ENCODE measurements around the gene USP17L18. TPM values are rescaled to one million over a fixed set of nuclear protein-coding genes. Genes with fewer than 3 reads are reported as not detected.

USP17L18 gene
- total RNA-seq: not detected in 2 replicates

DNA sequence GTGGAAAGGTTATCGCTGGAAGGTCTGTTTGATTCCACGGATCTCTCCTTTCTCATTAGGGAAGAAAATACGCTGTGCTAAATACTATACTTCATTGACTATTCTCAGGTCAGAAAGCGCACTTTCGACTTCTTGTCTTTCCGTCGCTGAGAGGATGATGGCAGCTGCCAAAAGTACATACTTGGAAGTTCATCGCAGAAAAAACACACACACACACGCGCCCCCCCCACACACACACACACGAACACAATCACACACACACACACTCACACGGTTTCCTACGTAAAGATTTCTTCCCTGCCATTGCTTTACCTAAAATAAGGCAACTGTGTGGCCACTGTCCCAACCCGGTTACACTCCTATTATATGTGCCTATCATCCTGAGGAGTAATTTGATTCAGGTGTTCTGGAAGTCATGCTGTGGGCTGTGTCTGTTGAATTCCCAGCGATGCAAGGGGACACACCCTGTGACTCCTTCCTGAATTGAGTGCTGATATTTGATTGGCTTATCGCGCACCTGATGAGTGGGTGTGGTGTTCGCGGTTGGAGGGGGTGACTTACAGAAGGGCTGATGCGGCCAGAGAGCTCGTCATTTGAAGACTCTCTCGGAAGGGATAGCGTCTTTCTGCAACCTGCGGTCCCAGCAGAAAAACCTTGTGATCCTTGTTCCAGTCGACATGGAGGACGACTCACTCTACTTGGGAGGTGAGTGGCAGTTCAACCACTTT, at the start of gene USP17L18:
USP17L18 (plus strand) TSS at position 678 of the 728 bp plus-strand sequence; CDS start at position 678, 0 bp downstream.

GRCh38 chr4:9210357-9210756, 38.1 kb upstream of the USP17L18 start, which contains the start of gene USP17L10:
TSS of gene USP17L10 (plus strand) at chr4:9210657. CDS start at chr4:9210657, 0 bp downstream.

DNA sequence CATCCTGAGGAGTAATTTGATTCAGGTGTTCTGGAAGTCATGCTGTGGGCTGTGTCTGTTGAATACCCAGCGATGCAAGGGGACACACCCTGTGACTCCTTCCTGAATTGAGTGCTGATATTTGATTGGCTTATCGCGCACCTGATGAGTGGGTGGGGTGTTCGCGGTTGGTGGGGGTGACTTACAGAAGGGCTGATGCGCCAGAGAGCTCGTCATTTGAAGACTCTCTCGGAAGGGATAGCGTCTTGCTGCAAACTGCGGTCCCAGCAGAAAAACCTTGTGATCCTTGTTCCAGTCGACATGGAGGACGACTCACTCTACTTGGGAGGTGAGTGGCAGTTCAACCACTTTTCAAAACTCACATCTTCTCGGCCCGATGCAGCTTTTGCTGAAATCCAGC, 33.3 kb upstream of the USP17L18 start, which contains the start of gene USP17L11:
USP17L11 (plus strand) TSS at position 301 of the 400 bp plus-strand sequence; CDS start at position 301, 0 bp downstream.

GRCh38 chr4:9219852-9220251, 28.6 kb upstream of the USP17L18 start, which contains the start of gene USP17L12:
TSS of gene USP17L12 (plus strand) at chr4:9220152. CDS start at chr4:9220152, 0 bp downstream.

DNA sequence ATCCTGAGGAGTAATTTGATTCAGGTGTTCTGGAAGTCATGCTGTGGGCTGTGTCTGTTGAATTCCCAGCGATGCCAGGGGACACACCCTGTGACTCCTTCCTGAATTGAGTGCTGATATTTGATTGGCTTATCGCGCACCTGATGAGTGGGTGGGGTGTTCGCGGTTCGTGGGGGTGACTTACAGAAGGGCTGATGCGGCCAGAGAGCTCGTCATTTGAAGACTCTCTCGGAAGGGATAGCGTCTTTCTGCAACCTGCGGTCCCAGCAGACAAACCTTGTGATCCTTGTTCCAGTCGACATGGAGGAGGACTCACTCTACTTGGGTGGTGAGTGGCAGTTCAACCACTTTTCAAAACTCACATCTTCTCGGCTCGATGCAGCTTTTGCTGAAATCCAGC, 23.8 kb upstream of the USP17L18 start, which contains the start of gene USP17L13:
USP17L13 (plus strand) TSS at position 301 of the 400 bp plus-strand sequence; CDS start at position 301, 0 bp downstream.

GRCh38 chr4:9234085-9234484, 14.3 kb upstream of the USP17L18 start, which contains the start of gene USP17L15:
TSS of gene USP17L15 (plus strand) at chr4:9234385. CDS start at chr4:9234385, 0 bp downstream.

GRCh38 chr4:9243579-9243978, 4.9 kb upstream of the USP17L18 start, which contains the start of gene USP17L17:
TSS of gene USP17L17 (plus strand) at chr4:9243879. CDS start at chr4:9243879, 0 bp downstream.

GRCh38 chr4:9253078-9253477, 4.6 kb downstream of the USP17L18 start, which contains the start of gene USP17L19:
TSS of gene USP17L19 (plus strand) at chr4:9253378. CDS start at chr4:9253378, 0 bp downstream.

DNA sequence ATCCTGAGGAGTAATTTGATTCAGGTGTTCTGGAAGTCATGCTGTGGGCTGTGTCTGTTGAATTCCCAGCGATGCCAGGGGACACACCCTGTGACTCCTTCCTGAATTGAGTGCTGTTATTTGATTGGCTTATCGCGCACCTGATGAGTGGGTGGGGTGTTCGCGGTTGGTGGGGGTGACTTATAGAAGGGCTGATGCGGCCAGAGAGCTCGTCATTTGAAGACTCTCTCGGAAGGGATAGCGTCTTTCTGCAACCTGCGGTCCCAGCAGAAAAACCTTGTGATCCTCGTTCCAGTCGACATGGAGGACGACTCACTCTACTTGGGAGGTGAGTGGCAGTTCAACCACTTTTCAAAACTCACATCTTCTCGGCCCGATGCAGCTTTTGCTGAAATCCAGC, 9.4 kb downstream of the USP17L18 start, which contains the start of gene USP17L20:
USP17L20 (plus strand) TSS at position 301 of the 400 bp plus-strand sequence; CDS start at position 301, 0 bp downstream.

DNA sequence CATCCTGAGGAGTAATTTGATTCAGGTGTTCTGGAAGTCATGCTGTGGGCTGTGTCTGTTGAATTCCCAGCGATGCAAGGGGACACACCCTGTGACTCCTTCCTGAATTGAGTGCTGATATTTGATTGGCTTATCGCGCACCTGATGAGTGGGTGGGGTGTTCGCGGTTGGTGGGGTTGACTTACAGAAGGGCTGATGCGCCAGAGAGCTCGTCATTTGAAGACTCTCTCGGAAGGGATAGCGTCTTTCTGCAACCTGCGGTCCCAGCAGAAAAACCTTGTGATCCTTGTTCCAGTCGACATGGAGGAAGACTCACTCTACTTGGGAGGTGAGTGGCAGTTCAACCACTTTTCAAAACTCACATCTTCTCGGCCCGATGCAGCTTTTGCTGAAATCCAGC, 14.1 kb downstream of the USP17L18 start, which contains the start of gene USP17L21:
USP17L21 (plus strand) TSS at position 301 of the 400 bp plus-strand sequence; CDS start at position 301, 0 bp downstream.

GRCh38 chr4:9267319-9267718, 18.9 kb downstream of the USP17L18 start, which contains the start of gene USP17L22:
TSS of gene USP17L22 (plus strand) at chr4:9267619. CDS start at chr4:9267619, 0 bp downstream.

Other genes starting within 250 kb of the USP17L18 start
- gene FAM90A26, start 78.2 kb upstream of the USP17L18 start, total RNA-seq: not detected in 2 replicates
- not detected in 2 replicates for gene USP17L10, start 38.0 kb upstream of the USP17L18 start, total RNA-seq
- not detected in 2 replicates for gene USP17L11, start 33.2 kb upstream of the USP17L18 start, total RNA-seq
- gene USP17L12, start 28.5 kb upstream of the USP17L18 start, total RNA-seq: not detected in 2 replicates
- not detected in 2 replicates for gene USP17L13, start 23.7 kb upstream of the USP17L18 start, total RNA-seq
- not detected in 2 replicates for gene USP17L15, start 14.2 kb upstream of the USP17L18 start, total RNA-seq
- not detected in 2 replicates for gene USP17L17, start 4.8 kb upstream of the USP17L18 start, total RNA-seq
- gene USP17L19, start 4.7 kb downstream of the USP17L18 start, total RNA-seq: not detected in 2 replicates
- gene USP17L20, start 9.5 kb downstream of the USP17L18 start, total RNA-seq: not detected in 2 replicates
- gene USP17L21, start 14.2 kb downstream of the USP17L18 start, total RNA-seq: not detected in 2 replicates
- gene USP17L22, start 19.0 kb downstream of the USP17L18 start, total RNA-seq: not detected in 2 replicates
- gene USP17L24, start 76.5 kb downstream of the USP17L18 start, total RNA-seq: not detected in 2 replicates
- gene USP17L25, start 81.3 kb downstream of the USP17L18 start, total RNA-seq: not detected in 2 replicates
- gene USP17L26, start 86.0 kb downstream of the USP17L18 start, total RNA-seq: not detected in 2 replicates
- gene USP17L5, start 90.8 kb downstream of the USP17L18 start, total RNA-seq: not detected in 2 replicates
- gene USP17L27, start 95.5 kb downstream of the USP17L18 start, total RNA-seq: not detected in 2 replicates
- not detected in 2 replicates for gene USP17L28, start 100.3 kb downstream of the USP17L18 start, total RNA-seq
- not detected in 2 replicates for gene USP17L29, start 105.0 kb downstream of the USP17L18 start, total RNA-seq
- not detected in 2 replicates for gene USP17L30, start 114.5 kb downstream of the USP17L18 start, total RNA-seq
- not detected in 2 replicates for gene DEFB131A, start 195.8 kb downstream of the USP17L18 start, total RNA-seq

All from tracheal epithelial cell (primary cell).